Stimulated activated CD4-positive, alpha-beta T cell treated with anti-CD3 and anti-CD28 coated beads, Interleukin-2, amount 100 ng/mL, for 24 hours (primary cell): ENCODE measurements around the gene NRXN3.

ENCODE experiments used
- DNase-seq, 2 donors: peaks; one replicate each; pipeline ENCODE4 v3.0.0-alpha.2; 2020

The NRXN3 gene

DNA sequence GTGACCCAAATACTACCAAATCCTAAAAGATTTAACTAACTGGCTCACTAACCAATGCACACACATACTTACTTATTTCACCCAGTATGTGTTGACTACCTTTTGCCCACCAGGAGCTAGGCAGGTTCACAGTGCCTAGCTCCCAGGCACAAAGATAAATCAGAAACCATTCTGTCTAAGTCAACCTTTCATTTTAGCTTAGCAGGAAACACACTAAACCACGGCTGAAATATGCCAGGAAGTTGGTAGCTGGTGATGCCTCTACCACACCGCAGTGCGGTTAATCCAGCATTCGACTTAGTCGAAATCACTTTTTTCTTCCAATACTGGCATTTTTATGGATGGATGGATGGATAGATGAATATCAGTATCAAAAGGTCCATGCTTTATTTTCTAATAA, 1443.5 kb downstream of the NRXN3 start:
- DNase-seq = no peak

DNA sequence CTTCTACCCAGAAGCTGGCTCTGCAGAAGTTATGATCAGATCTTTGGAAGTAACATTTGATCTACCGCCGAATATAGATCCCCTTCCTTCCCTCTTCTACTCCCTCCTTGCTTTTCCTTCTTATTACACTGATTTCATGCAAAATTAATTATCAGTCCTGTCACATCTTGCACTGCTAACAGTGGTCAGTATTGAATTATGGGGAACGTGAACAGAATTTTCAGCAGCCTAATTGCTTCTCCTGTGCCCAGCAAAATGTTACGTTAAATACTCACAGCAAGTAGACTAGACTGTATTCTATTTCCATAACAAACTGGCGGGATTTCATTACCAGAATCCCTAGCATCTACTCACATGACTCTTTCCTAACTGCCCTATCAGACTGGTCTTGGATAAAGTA, 1444.3 kb downstream of the NRXN3 start:
- DNase-seq = no peak

DNA sequence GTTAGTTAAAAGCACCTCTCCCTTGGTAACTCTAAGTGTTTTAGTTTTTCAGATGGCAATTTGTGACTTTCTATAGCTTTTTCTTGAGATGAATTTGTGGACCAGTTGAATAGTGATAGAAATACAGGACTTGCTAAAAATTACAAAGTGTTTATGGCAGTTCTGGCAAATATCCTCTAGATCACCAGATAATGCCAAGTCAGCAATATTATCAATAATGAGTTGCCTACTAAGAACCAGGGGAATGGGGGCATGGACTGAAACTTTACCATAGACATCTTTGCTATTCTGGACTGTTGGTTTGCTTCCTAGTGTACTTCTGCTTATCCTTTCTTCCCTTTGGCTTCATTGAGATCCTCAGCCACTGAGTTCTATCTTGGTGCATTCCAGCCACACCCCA, 1456.9 kb downstream of the NRXN3 start:
- no peak for DNase-seq

DNA sequence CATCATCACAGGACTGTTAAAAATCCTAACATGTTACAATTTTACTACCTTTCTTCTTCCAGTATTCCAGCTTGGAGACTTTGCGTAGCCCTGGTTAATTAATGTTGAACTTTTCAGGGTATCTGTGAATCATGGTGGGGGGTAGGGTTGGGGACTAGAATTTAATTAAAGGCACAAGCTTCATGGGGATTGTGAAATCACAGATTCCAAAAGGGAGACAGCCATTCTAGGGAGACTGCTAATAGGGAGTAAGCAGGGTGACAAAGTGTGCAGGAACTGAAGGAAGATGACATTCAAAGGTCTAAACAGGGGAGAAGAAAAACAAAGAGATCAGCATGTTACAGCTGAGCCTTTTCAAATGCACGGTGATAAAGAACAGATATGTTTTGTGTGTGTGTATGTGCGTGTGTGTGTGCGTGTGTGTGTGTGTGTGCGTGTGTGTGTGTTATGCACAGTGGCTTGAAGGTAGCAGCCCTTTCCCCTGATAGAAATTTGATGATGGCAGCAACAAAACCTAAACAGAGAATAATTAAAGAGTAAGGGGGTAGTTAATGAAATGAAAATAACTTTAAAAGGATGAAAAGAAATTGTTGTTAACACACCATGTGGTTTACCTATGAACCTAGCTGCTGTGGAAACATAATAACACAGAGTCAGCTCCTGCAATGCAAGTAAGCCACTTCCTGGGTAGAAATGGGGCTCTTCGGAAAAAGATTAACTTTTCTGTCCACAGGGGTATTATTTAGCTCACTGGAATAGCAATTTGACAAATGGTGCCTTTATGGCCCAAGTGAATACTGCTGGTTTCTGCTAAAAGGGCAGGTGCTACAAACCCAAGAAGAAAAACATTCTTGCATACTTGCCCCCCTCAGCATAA, 1459.5 kb downstream of the NRXN3 start:
- no peak for DNase-seq

DNA sequence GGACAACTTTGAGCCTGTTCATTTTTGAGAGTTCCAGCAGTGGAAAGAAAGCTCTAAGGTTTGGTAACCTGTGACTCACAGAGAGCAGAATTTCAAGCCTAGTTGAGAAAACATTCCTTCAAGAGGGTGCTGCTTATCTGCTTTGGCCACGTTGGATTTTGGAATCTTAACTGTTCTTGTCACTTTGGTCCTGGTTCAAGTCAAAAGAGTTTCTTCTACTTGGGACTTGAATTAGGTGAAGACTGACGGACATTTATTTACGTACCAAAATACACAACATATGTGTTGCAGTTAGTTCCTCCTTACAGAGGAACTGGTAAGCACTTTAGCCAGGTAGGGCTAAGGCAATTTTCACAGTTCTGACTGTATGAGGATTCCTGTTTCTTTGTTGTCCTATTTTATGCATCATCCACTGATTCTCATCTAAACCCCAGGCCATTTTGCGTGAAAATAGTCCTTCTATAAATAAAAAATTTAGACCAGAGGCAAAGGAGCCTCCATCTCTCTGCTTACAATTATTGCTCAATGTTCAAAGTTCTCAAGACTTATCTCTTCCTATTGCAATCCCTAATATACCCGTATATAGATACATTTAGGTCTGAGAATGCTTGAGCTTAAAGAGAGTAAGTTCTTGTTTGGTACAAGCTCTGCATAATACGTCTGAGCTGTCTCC, 1460.3 kb downstream of the NRXN3 start:
- no peak for DNase-seq

DNA sequence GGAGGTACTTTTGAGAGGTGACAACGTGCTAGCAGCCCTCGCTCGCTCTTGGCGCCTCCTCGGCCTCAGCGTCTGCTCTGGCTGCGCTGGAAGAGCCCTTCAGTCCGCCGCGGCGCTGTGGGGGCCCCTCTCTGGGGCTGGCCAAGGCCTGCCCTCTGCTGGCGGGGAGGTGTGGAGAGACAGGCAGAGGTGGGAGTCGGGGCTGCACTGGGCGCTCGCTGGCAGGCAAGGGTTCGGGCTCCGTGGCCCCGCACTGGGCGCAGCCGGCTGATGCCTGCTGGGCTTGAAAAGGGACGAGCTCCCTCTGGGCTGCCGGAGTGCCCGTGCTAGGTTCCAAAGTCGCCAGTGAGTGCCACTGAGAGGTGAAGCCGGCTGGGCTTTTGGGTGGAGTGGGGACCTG, 1461.1 kb downstream of the NRXN3 start:
- no peak for DNase-seq

DNA sequence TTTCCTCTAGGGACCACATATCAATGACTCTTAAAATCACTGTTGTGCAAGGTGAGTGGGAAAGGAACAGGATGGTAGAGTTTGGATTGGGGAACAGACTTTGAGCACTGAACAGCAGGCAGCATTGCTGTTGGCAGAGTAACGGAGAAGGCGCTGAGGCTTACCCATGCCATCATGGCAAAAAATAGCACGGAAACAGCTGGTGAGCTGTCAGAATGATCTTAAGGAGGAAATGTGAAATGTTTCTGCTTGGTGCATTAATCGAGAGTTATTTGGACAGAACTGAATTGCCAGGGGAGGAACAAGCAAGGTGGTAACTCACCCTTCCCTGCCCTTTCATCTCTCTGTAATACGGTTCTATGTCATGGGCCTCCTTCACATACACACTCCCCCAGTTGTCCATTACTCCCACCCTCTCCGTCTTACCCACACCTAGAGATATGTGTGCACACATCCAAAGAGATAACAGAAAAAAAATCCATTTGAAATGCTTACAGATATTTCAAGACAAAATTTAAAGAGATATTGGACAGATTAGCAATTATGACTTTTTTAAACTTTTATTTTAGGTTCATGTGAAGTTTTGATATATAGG, 1468.6 kb downstream of the NRXN3 start:
- no peak for DNase-seq

DNA sequence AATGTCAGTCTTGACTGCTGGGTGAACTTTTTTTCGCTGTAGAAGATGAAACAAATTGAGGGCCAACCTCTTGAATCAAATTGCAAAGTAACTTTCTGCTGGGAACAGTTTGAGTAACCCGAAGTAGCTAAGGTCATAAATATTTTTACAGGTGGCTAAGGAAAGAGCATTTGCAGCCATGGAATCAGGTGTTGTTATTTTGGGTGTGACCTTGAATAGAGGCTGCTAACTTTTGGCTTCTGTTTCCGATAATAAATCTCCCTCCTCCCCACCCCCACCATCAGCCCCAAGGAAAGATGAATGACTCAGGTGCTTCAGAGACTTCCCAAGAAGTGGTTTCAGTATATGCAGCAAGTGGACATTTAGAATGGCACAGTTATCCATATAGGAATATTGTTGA, 1469.4 kb downstream of the NRXN3 start:
- no peak for DNase-seq

DNA sequence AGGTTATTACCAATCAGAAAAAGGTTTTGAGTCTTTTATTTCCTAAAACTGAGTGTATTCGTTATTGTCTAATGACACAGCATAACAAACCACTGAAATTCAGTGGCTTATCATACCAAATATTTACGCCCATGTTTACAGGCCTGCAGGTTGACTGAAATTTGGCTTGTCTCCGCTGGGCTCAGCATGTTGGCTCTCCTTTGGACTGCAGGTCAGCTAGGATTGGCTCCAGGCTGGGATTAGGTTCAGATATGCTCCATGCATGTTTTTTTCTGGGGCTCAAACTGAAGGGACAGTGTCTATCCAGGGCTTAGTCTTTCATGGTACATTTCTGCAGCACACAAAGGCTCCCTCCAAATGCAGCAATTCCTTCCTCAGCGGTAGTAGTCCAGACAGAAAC, 1471.2 kb downstream of the NRXN3 start:
- DNase-seq = no peak

DNA sequence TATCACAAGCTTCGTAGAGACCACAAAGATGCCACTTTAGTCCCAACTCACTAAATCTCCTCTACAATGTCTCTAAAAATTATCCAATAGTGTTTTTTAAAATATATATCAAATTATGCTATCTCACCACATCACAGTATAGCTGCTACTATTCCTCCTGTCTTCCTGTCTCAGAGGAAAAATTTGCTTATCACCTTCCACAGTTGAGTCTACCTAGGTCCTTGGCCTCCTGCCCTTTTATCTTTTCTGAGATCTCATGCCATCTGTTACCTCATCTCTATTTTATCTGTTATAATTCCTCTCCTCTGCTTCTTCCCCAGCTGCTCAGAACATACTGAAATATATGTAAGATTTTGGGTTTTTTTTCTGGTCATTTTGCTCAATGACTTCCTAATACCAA, 1473.0 kb downstream of the NRXN3 start:
- no peak for DNase-seq

DNA sequence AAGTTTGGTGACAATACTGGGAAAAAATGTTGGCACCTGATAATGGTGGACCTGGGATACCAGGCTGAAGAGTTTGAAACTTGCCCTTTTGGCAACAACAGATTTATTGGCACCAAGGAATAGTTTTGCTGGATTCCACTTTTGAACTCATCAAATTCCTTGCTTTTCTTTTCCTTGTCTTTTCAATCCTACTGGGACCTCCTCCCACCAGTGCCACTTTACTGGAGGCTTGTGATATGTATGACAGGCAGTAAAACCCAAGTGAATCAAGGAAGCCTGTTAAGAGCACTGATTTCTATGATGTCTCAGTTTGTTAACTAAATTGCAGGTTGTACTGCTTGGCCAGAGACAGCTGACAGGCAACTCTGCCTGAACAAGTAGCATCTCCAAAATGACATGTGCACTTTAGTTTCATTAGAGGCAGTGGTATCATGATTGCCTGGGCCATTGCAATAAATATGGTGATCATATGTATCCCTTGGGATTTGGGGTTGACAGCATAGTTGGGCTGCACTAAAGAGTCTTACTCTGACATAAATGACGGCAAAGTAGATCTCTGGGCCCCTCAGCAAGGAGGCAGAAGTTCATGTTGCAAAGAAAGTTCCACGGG, 1475.7 kb downstream of the NRXN3 start:
- DNase-seq = no peak

DNA sequence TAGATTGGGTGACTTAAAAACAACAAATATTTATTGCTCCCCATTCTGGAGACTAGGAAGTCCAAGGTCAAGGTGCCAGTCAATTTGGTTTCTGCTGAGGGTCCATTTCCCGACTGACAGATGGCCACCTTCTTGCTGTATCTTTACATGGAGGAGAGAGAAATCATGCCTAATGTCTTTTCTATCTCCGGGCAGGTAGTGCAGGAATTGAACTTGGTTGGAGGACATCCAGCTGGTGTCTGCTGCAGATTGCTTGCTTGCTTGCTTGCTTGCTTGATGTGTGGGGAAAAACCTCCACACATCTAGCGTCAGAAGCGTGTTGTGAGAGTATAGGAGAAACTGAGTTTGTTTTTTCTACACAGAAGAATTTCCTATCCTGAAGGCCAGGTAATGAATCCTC, 1479.7 kb downstream of the NRXN3 start:
- no peak for DNase-seq

DNA sequence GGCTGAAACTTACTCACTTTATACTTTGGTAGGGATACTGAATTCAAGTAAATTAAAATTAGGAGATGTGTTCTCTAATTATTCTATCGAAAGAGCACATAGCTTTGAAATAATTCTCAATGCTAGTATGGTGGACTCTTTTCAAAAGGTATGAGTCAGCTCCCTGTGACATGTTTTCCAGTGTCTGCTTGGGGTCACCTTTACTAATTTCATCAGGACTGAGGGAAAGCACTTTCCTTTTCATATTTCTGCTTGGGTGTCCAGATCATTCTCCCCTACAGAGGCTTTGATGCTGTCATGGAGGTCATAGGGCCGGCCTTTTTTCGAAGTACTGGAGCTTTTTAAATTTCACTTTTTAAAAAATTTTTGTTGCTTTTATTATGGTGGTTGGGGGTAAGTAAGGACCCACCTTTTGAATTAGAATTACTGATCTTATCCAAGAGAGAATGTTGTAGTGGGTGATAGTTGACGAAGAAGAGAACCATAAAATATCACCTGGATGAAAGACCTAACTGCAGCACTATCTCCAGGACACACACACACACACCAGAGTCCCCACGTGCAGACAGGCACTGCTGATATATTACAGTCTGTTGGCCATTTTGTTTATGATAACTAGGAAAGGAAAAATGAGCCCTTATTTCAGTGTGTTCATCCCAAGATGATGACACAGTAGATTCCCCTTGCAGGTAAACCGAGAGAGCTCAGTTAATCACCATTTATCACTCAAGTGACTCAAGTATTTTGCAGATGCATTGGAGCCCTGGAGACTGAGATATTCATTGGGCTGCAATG, 1482.5 kb downstream of the NRXN3 start:
- DNase-seq = no peak

DNA sequence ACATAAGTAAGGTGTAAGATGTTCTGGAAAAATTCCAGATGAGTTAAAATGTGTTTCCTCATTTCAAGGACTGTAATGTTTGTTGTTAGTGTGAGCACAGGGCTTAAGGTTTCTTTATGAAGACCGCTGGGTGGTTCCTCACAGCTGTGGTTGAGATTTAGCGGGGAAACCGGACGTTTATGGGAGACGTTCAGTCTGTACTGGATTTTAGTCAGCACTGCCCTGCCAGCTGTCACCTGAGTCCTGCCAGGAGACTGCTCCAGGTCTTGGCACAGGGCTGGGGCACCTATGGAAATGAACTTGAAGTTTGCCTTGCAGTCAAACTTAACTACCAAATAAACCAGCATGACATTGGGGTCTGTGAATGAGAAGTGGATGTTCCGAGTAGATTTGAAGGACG, 1485.9 kb downstream of the NRXN3 start:
- DNase-seq = no peak

DNA sequence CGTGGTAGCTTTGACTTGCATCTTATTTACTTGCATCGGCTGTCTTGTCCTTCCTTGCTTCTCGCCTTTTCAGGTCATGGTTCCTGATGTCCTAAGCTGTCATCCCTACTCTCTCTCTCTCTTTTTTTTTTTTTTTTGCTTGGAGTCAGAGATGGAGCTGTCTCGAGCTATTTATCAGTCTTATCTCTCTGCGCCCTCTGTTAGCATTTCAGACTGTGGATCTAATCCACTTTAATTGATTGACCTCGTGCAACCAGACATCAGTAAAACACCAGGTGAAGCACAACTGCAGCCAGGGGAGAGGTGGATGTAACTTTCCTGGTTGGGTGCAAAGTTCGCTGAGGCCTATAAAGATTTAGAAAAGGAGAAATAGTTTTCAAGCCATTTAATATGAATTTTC, 1486.3 kb downstream of the NRXN3 start:
- no peak for DNase-seq

DNA sequence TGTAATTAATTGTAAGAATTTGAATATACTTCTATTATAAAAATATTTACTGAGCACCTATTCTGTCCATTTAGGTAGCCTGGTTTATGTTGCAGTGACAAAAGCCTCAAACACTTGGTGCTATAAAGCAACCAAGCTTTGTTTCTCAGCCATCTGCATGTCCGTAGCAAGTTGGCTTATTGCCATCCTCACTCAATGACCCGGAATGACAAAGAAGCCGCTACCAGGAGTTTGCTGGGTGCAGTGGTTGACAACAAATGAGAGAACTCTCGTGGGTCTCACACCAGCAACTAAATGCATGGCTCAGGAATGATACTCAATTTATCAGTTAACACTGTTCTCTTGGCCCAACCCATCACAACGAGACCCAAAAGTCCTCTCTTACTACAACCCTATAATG, 1488.0 kb downstream of the NRXN3 start:
- no peak for DNase-seq

DNA sequence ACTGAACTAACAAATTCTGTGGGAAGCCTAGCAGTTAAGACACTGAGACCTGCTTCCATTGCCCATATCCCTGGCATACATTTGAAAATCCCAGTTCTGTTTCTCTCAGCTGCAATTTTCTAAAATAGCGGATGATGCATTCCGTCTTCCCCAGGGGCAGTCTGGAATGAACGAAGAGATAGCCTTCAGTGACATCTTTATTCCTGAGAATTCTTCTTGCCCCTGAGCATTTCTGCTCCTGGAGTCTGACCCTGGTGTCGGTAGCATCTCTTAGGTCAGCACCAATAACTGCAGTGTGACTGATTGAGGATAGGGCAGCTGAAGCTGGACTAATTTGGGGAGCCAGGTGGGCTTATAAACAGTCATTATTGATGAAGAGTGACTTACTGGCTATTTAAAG, 1488.6 kb downstream of the NRXN3 start:
- DNase-seq = no peak

DNA sequence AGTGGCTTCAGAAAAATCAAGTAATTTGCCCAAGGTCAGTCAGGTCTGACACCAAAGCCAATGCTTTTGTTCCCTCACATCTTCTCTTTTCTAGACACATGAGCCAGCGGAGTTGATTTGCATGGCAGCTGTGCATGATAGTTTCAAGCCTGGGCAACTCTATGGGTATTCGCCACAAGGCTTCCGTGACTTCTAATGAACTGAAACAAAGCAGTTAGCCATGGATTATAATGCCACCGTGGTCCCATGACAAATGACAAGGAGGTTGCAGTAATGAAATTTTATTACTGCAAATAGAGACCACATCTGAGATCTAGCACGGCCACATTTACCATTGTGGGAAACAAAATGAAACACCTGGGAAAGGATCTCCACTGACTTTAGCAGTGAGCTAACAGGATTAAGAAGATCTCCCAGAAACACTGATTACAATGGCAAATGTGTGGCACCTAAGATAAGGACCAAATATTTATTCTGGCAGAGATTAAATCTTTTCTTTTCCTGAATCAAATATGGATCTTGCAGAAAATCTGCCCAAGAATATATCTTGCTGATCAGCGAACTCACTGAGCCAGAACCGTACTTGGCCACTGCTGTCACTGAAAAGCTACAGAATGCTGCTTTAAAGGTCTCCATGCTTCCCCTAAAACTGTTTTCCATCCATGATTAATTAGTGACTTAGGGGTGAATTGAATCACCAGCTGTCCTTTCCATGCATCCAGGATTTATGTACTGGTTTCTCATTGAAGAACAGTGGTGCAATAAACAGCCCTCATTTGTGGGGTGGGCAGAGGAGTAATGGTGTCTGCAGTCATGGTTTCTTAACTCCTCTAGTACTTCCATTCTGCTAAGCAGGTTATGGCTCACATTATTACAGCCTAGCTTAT, 1490.1 kb downstream of the NRXN3 start:
- no peak for DNase-seq

DNA sequence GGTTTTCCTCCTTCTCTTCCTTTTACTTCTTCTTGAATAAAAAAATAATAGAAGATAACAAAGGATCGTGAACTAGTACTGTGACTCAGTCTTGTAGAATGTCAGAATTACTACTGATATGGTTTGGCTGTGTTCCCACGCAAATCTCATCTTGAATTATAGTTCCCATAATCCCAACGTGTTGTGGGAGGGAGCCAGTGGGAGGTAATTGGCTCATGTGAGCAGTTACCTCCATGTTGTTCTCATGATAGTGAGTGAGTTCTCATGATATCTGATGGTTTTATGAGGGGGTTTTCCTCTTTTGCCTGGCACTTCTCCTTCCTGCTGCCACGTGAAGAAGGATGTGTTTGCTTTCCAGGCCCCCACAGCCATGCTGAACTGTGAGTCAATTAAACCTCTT, 1491.6 kb downstream of the NRXN3 start:
- no peak for DNase-seq

DNA sequence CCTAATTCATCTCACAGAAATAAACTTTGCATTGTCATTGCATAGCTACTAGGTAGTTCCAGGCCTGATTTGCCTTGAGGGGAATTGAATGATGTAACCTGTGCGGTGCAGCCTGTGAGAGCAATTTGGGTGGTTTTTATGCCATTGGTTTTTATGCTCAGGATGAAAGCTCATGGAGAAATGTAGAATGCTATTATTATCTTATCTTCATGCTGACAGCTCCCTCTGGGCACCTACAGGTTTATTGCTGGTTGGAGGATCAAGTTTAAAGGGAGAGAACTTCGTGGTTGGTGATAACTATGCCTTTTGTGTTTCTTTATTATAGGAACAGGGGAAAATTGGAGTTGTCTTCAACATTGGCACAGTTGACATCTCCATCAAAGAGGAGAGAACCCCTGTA, 1493.3 kb downstream of the NRXN3 start:
- DNase-seq = no peak

DNA sequence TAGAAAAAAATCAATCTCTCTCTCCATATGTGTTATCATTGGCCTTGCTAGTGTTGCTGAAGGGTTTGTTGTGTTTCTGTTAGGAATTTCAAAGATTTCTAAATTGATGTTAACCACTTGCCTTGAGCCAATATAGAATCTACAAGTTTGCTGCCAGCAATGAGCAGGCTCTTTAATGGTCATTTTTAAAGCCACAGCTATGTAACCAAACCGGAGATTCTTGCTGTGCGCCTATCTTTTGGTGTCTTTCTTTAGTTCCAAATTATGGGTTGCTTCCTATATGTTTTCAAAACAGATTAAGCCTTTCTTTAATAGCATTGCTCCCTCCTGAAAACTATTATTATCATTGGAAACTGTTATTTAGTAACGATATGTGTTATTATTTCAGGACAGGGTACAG, 1495.4 kb downstream of the NRXN3 start:
- no peak for DNase-seq

DNA sequence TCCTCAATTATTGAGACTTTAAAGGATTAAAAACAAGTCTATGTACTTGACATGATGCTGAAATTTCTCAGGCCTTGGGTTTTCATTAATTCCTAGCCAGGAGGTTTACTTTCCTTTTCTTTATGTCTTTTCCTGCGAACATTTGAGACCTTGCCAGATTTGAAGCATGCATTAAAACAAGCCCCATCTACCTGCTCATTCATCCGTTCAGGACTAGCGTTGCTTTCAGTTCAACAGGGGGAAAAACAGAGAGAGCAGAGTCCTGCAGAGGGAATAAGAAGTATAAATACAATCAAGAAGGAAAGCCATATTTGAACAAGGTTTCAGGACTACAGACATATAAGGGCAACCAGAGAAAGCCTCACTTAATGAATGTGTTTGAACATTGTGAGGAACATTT, 1498.8 kb downstream of the NRXN3 start:
- no peak for DNase-seq
